PC-9 (cell line): ENCODE results near the gene RASGEF1C. TPM values are rescaled to one million over a fixed set of nuclear protein-coding genes. Genes with fewer than 3 reads are reported as not detected.

ENCODE experiments used
- BruUV-seq: library from RNA; stranded (reverse); fragments of 400-500 nt; replicated peaks from 2 replicates; lab custom pipeline; 2021; lab: Mats Ljungman, UMichigan
- CTCF ChIA-PET: fragments of 300-600 bp; sonication (Branson Sonifier 250); formaldehyde crosslinking; loops from one replicate; lab custom pipeline; 2022; ENCODE audit warnings: antibody characterized with exemption; lab: Charles Lee
- POLR2A ChIA-PET: fragments of 300-600 bp; sonication (Branson Sonifier 250); formaldehyde crosslinking; loops from one replicate; lab custom pipeline; 2022; ENCODE audit warnings: antibody characterized with exemption; ENCODE audit not compliant: unreplicated experiment; lab: Charles Lee
- DNase-seq, 2 experiments: peaks; one replicate each; pipeline versions ENCODE4 v3.0.0 to v3.0.0-alpha.2; 2015 to 2022; ENCODE audit warnings: mixed read lengths in 1 of 2
- H2AFZ ChIP-seq: fragments of 200-600 bp; sonication (generic); 2 replicates; pipeline ENCODE4 v1.8.1; 2017; ENCODE audit warnings: antibody characterized with exemption
- H3F3A ChIP-seq: fragments of 200-600 bp; sonication (generic); 2 replicates; pipeline ENCODE4 v1.8.1; 2017; ENCODE audit warnings: antibody characterized with exemption, mild to moderate bottlenecking, low read depth; ENCODE audit not compliant: insufficient read depth
- H3K27ac ChIP-seq: fragments of 200-600 bp; sonication (generic); 2 replicates; pipeline ENCODE4 v1.6.1; 2016; ENCODE audit warnings: mixed run types
- H3K27me3 ChIP-seq: fragments of 200-600 bp; sonication (generic); 2 replicates; pipeline ENCODE4 v1.6.1; 2016; ENCODE audit warnings: low read depth, mixed run types; ENCODE audit not compliant: insufficient read depth
- H3K36me3 ChIP-seq: fragments of 200-600 bp; sonication (generic); 2 replicates; pipeline ENCODE4 v1.6.1; 2016; ENCODE audit warnings: low read depth, mixed run types
- H3K4me1 ChIP-seq: fragments of 200-600 bp; sonication (generic); replicated peaks from 2 replicates; pipeline ENCODE4 v1.6.1; 2016; ENCODE audit warnings: mixed run types; ENCODE audit not compliant: insufficient read depth
- H3K4me2 ChIP-seq: fragments of 200-600 bp; sonication (generic); 2 replicates; pipeline ENCODE4 v1.6.1; 2017; ENCODE audit warnings: mixed run types
- H3K4me3 ChIP-seq: fragments of 200-600 bp; sonication (generic); 2 replicates; pipeline ENCODE4 v1.6.1; 2016; ENCODE audit warnings: mixed run types
- H3K79me2 ChIP-seq: fragments of 200-600 bp; sonication (generic); 2 replicates; pipeline ENCODE4 v1.6.1; 2017; ENCODE audit warnings: low read depth, mixed run types
- H3K9me2 ChIP-seq: fragments of 200-600 bp; sonication (generic); 2 replicates; pipeline ENCODE4 v1.8.1; 2017; ENCODE audit warnings: mild to moderate bottlenecking; ENCODE audit not compliant: insufficient read depth
- H3K9me3 ChIP-seq: fragments of 200-600 bp; sonication (generic); 2 replicates; pipeline ENCODE4 v1.8.1; 2016; ENCODE audit warnings: low read depth; ENCODE audit not compliant: insufficient read depth
- H4K20me1 ChIP-seq: fragments of 200-600 bp; sonication (generic); 2 replicates; pipeline ENCODE4 v1.8.1; 2017; ENCODE audit not compliant: insufficient read depth
- EZH2 ChIP-seq: fragments of 200-600 bp; sonication (generic); IDR thresholded peaks from 2 replicates; pipeline ENCODE4 v1.8.0; 2017; ENCODE audit warnings: antibody characterized with exemption, low read depth
- intact Hi-C: fragments of 100-400 bp; cut with micrococcal nuclease; formaldehyde crosslinking; loops from one replicate; pipeline ENCODE4 v1.10.0; 2022; ENCODE audit not compliant: unreplicated experiment
- total RNA-seq: library from RNA; stranded (reverse); gene quantifications from 2 replicates; pipeline ENCODE4 v1.2.3, GENCODE V29; 2021
- TF ChIP-seq, protein P1 (sequence below): fragments of 200-600 bp; sonication (generic); conservative IDR thresholded peaks from 2 replicates; pipeline ENCODE4 v1.6.1; 2017; ENCODE audit warnings: mixed run types, antibody characterized with exemption, mild to moderate bottlenecking, moderate library complexity

Gene RASGEF1C
- total RNA-seq, 1 experiment from 2014 or later, result not detected

DNA sequence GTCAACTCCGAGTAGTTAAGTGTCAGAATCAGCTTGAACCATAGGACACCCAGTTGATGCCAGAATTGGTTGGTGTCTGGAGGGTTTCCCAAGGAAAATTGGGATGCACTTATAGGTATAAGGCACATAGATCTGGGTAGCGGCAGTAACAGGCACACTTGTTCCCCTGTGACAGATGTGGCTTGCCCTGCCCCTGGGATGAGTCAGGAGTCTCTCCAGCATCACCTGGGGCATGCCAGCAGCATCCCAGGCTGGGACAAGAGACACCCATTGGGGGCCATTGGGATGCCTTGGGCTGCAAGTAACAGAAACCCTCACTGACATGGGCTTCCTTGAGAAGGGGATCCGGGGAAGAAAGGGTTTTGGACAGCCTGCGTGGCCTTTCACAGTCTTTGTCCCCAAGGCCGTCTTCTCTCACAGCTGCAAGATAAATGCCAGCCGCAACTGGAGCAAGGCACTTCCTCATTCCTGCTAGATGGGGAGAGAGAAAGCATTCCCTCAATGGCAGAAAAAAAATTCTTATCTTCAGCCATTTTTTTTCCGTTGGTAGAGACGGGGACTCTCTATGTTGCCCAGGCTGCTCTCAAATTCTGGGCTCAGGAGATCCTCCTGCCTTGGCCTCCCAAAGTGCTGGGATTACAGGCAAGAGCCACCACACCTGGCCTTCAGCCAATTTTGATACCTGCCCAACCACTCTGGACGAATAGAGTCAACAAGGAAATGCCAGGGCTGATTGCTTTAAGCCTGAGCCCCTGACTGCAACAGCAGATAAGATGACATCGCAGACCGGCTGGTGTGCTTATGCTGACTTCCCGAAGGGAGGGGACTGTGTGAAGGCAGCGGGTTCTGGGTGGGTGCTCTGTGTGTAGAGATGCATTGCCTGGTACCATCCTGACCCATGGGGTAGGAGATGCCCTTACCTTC, 124.1 kb downstream of the RASGEF1C start:
- ChIA-PET CTCF (no interaction called here), POLR2A (no interaction called here)
- Histone ChIP-seq H3K27me3 (peaks cover 18% of the 10 kb centered on the region; the same call in 1 of the 2 replicates), H3F3A (peaks cover 16% of the 10 kb centered on the region; the same call in 1 of the 2 replicates), H3K9me3 (no peaks in the 10 kb centered on the region), H2AFZ (no peak overlapping the region), H3K27ac (0 out of 2 replicates have a peak overlapping the region, but pooled peaks have one; percentile 25), H3K4me2 (peak overlapping the region; percentile 73), H3K36me3 (no peaks in the 10 kb centered on the region), H4K20me1 (no peaks in the 10 kb centered on the region), H3K4me1 (peaks cover 19% of the 10 kb centered on the region), H3K4me3 (peak overlapping the region; percentile 21; the same call in 1 of the 2 replicates), H3K79me2 (no peaks in the 10 kb centered on the region), H3K9me2 (no peaks in the 10 kb centered on the region)
- no peak for TF ChIP-seq EZH2
- TF ChIP-seq, protein P1, sequence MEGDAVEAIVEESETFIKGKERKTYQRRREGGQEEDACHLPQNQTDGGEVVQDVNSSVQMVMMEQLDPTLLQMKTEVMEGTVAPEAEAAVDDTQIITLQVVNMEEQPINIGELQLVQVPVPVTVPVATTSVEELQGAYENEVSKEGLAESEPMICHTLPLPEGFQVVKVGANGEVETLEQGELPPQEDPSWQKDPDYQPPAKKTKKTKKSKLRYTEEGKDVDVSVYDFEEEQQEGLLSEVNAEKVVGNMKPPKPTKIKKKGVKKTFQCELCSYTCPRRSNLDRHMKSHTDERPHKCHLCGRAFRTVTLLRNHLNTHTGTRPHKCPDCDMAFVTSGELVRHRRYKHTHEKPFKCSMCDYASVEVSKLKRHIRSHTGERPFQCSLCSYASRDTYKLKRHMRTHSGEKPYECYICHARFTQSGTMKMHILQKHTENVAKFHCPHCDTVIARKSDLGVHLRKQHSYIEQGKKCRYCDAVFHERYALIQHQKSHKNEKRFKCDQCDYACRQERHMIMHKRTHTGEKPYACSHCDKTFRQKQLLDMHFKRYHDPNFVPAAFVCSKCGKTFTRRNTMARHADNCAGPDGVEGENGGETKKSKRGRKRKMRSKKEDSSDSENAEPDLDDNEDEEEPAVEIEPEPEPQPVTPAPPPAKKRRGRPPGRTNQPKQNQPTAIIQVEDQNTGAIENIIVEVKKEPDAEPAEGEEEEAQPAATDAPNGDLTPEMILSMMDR, result no peak
- DNase-seq, result peak; percentile 79 to 82
- no TSS peak for BruUV-seq
- intact Hi-C loops, result loop anchor here (5.0 kb wide), 1 partner anchor 228 kb away; the partner anchor contains the start of gene MRNIP

GRCh38 chr5:180083529-180084060, 125.4 kb downstream of the RASGEF1C start:
- CTCF ChIA-PET, result no interaction called here
- Histone ChIP-seq H3F3A (peaks cover 16% of the 10 kb centered on the region; the same call in 1 of the 2 replicates), H3K27ac (no peak overlapping the region), H3K4me1 (peaks cover 19% of the 10 kb centered on the region), H3K79me2 (no peaks in the 10 kb centered on the region), H3K4me3 (no peak overlapping the region), H3K36me3 (no peaks in the 10 kb centered on the region), H3K9me2 (no peaks in the 10 kb centered on the region), H3K4me2 (no peak overlapping the region), H3K27me3 (peaks cover 26% of the 10 kb centered on the region; the same call in 1 of the 2 replicates), H3K9me3 (no peaks in the 10 kb centered on the region), H4K20me1 (no peaks in the 10 kb centered on the region), H2AFZ (no peak overlapping the region)
- DNase-seq, result no peak
- no TSS peak for BruUV-seq
- intact Hi-C loops, result no loop called here
- POLR2A ChIA-PET, result no interaction called here
- no peak for TF ChIP-seq EZH2

- Histone ChIP-seq H3K79me2 (no peaks in the 10 kb centered on the region), H3K4me3 (no peak overlapping the region), H3K4me2 (no peak overlapping the region), H3K36me3 (no peaks in the 10 kb centered on the region), H2AFZ (no peak overlapping the region), H3K4me1 (peaks cover 19% of the 10 kb centered on the region), H3K9me2 (no peaks in the 10 kb centered on the region), H3K27me3 (peaks cover 26% of the 10 kb centered on the region; the same call in 1 of the 2 replicates), H4K20me1 (no peaks in the 10 kb centered on the region), H3K9me3 (no peaks in the 10 kb centered on the region), H3F3A (peaks cover 16% of the 10 kb centered on the region; the same call in 1 of the 2 replicates), H3K27ac (no peak overlapping the region)
- ChIA-PET CTCF (no interaction called here), POLR2A (no interaction called here)
- no peak for DNase-seq
- TF ChIP-seq, protein P1, result no peak
- no peak for TF ChIP-seq EZH2
- intact Hi-C loops, result no loop called here
- no TSS peak for BruUV-seq
Observed at GRCh38 chr5:180082633-180083420, 126.2 kb downstream of the RASGEF1C start.
